Natural killer cell (primary cell): ENCODE results near the gene AUTS2. TPM values are rescaled to one million over a fixed set of nuclear protein-coding genes. Genes with fewer than 3 reads are reported as not detected.

Source experiments
- ATAC-seq, 3 donors: fragments of 150-1000 bp in 2 of 3; fragments of 200-7000 bp in 1 of 3; cut with Tn5 transposase; 1 replicate in 1 of 3; 2 replicates in 2 of 3; pipeline ENCODE4 v1.10.0; 2021; ENCODE audit warnings: mild to moderate bottlenecking in 2 of 3, moderate library complexity in 2 of 3
- DNase-seq, 2 donors: peaks; one replicate each; pipeline versions ENCODE4 v3.0.0 to v3.0.0-alpha.2; 2013 to 2021; ENCODE audit warnings: mixed read lengths in 1 of 2
- H3K27ac ChIP-seq: one replicate; pipeline ENCODE4 v1.5.1; 2013; ENCODE audit warnings: mild to moderate bottlenecking, low read length
- H3K27me3 ChIP-seq: one replicate; pipeline ENCODE4 v1.6.1; 2013; ENCODE audit warnings: low read length; ENCODE audit not compliant: control insufficient read depth, insufficient read depth
- H3K36me3 ChIP-seq: one replicate; pipeline ENCODE4 v1.6.1; 2013; ENCODE audit warnings: low read length; ENCODE audit not compliant: control insufficient read depth, insufficient read depth
- H3K4me1 ChIP-seq: one replicate; pipeline ENCODE4 v1.6.1; 2013; ENCODE audit warnings: low read length; ENCODE audit not compliant: control insufficient read depth, insufficient read depth
- H3K4me3 ChIP-seq: one replicate; pipeline ENCODE4 v1.5.1; 2013; ENCODE audit warnings: low read length
- H3K9me3 ChIP-seq: one replicate; pipeline ENCODE4 v1.6.1; 2013; ENCODE audit warnings: low read length; ENCODE audit not compliant: control insufficient read depth, insufficient read depth
- H3K27ac Mint-ChIP-seq, 2 donors: one replicate each; pipeline ENCODE4 v1.8.0; 2022; ENCODE audit warnings: mild to moderate bottlenecking in 2 of 2, mixed read lengths in 2 of 2, moderate library complexity in 1 of 2
- H3K27me3 Mint-ChIP-seq, 2 donors: one replicate each; pipeline ENCODE4 v1.8.0; 2022; ENCODE audit warnings: low read depth in 2 of 2, mixed read lengths in 2 of 2
- H3K36me3 Mint-ChIP-seq: one replicate; pipeline ENCODE4 v1.8.0; 2022; ENCODE audit warnings: mixed read lengths
- H3K4me1 Mint-ChIP-seq, 2 donors: one replicate each; pipeline ENCODE4 v1.8.0; 2022; ENCODE audit warnings: mixed read lengths in 2 of 2
- H3K4me3 Mint-ChIP-seq: one replicate; pipeline ENCODE4 v1.8.0; 2022; ENCODE audit warnings: mild to moderate bottlenecking, moderate library complexity, mixed read lengths
- H3K9me3 Mint-ChIP-seq, 2 donors: one replicate each; pipeline ENCODE4 v1.8.0; 2022; ENCODE audit warnings: mixed read lengths in 2 of 2
- CTCF ChIP-seq: fragments of 200-600 bp; IDR thresholded peaks from one replicate; pipeline ENCODE4 v1.8.0; 2022; ENCODE audit warnings: antibody characterized with exemption
- WGBS: methylation state at CpG from one replicate; pipeline ENCODE4 v1.1.7; 2013; ENCODE audit warnings: missing lambda C conversion rate; ENCODE audit not compliant: insufficient coverage; 5-methylcytosine and 5-hydroxymethylcytosine counted together
- intact Hi-C: fragments of 100-400 bp; cut with micrococcal nuclease; formaldehyde crosslinking; loops from one replicate; pipeline ENCODE4 v1.14.2; 2022
- total RNA-seq, 4 donors: library from RNA; stranded (reverse); fragments of 120-200 nt in 1 of 4; gene quantifications; one replicate each; pipeline versions ENCODE4 v1.2.3 to v1.2.4, GENCODE V29; 2013 to 2022

Gene AUTS2
- total RNA-seq, 3 donors from 2014 or later (not counting 1 experiment from before 2014, with no cell fraction given) = 147 to 197 (median 155) TPM

GRCh38 chr7:70148997-70149396 is 550.7 kb downstream of the AUTS2 start:
- peaks cover 8% of the 10 kb centered on the region for H3K36me3 Mint-ChIP-seq
- Histone ChIP-seq H3K4me1 (no peaks in the 10 kb centered on the region), H3K36me3 (no peaks in the 10 kb centered on the region), H3K9me3 (no peaks in the 10 kb centered on the region), H3K27ac (no peak overlapping the region), H3K27me3 (no peaks in the 10 kb centered on the region), H3K4me3 (no peak overlapping the region)
- H3K9me3 Mint-ChIP-seq = peaks cover 3% of the 10 kb centered on the region in 2 donors
- intact Hi-C loops = no loop called here
- WGBS = no CpG with 5 or more reads among the region's 1 CpG
- no peak overlapping the region for H3K27ac Mint-ChIP-seq
- H3K4me1 Mint-ChIP-seq = no peaks in the 10 kb centered on the region
- no peak overlapping the region for H3K4me3 Mint-ChIP-seq
- DNase-seq (no peak), ATAC-seq (no peak)
- H3K27me3 Mint-ChIP-seq = peaks cover 0 to 8% of the 10 kb centered on the region in 2 donors
- TF ChIP-seq CTCF = no peak

- TF ChIP-seq CTCF = no peak
- intact Hi-C loops = no loop called here
- H3K36me3 Mint-ChIP-seq = peaks cover 8% of the 10 kb centered on the region
Measured at GRCh38 chr7:70152313-70152712, 554.0 kb downstream of the AUTS2 start.

GRCh38 chr7:70153933-70154332 is 555.7 kb downstream of the AUTS2 start:
- no peaks in the 10 kb centered on the region for H3K4me1 ChIP-seq

More at GRCh38 chr7:70152313-70152712, 554.0 kb downstream of the AUTS2 start:
- no CpG with 5 or more reads among the region's 1 CpG for WGBS
- H3K27me3 Mint-ChIP-seq = no peaks in the 10 kb centered on the region
- peaks cover 3% of the 10 kb centered on the region in 2 donors for H3K9me3 Mint-ChIP-seq
- H3K9me3 ChIP-seq = no peaks in the 10 kb centered on the region
- no peak overlapping the region for H3K27ac ChIP-seq
- no peaks in the 10 kb centered on the region for H3K4me1 Mint-ChIP-seq
- ATAC-seq (no peak), DNase-seq (no peak)
- H3K4me3 ChIP-seq = no peak overlapping the region
- no peaks in the 10 kb centered on the region for H3K4me1 ChIP-seq
- H3K36me3 ChIP-seq = no peaks in the 10 kb centered on the region
- H3K4me3 Mint-ChIP-seq = no peak overlapping the region
- H3K27me3 ChIP-seq = no peaks in the 10 kb centered on the region
- no peak overlapping the region for H3K27ac Mint-ChIP-seq

More at GRCh38 chr7:70153933-70154332, 555.7 kb downstream of the AUTS2 start:
- Histone ChIP-seq H3K27me3 (no peaks in the 10 kb centered on the region), H3K4me3 (no peak overlapping the region), H3K27ac (no peak overlapping the region), H3K9me3 (no peaks in the 10 kb centered on the region), H3K36me3 (no peaks in the 10 kb centered on the region)
- DNase-seq (no peak), ATAC-seq (no peak)
- Mint-ChIP-seq H3K4me1 (peaks cover under 1% of the 10 kb centered on the region in 2 donors), H3K27ac (no peak overlapping the region), H3K36me3 (peaks cover 8% of the 10 kb centered on the region), H3K27me3 (peaks cover 0 to 4% of the 10 kb centered on the region in 2 donors), H3K4me3 (no peak overlapping the region), H3K9me3 (peaks cover 3% of the 10 kb centered on the region in 2 donors)
- intact Hi-C loops = no loop called here
- WGBS = 100% methylated on average over 1 of the region's 1 CpG
- TF ChIP-seq CTCF = no peak
